GM12878 (cell line): ENCODE data around the gene HERC6. TPM values are rescaled to one million over a fixed set of nuclear protein-coding genes. Genes with fewer than 3 reads are reported as not detected.
A peak's percentile ranks its signal among the peaks of the same experiment; 100 is the strongest.

Source experiments
- ATAC-seq: fragments of 200-7000 bp; cut with Tn5 transposase; 3 replicates; pipeline ENCODE4 v1.9.1; 2020; ENCODE audit warnings: mild to moderate bottlenecking, moderate library complexity
- BruUV-seq: library from RNA; stranded (reverse); fragments of 400-500 nt; replicated peaks from 2 replicates; lab custom pipeline; 2021; lab: Mats Ljungman, UMichigan
- CTCF ChIA-PET: fragments of 300-600 bp; sonication (Branson Sonifier 250); formaldehyde crosslinking; extraction: SDS; loops from one replicate; lab custom pipeline; 2021; ENCODE audit warnings: inconsistent platforms; lab: Yijun Ruan, JAX
- POLR2A ChIA-PET: fragments of 350-600 bp; formaldehyde crosslinking; extraction: SDS; loops from one replicate; lab custom pipeline; 2021; ENCODE audit warnings: inconsistent platforms; lab: Charles Lee
- RAD21 ChIA-PET: fragments of 300-600 bp; sonication (Branson Sonifier 250); formaldehyde crosslinking; loops from one replicate; lab custom pipeline; 2023; ENCODE audit warnings: antibody characterized with exemption; ENCODE audit not compliant: unreplicated experiment; lab: Charles Lee
- SMC1A ChIA-PET: fragments of 300-600 bp; sonication (Branson Sonifier 250); formaldehyde crosslinking; loops from one replicate; lab custom pipeline; 2023; ENCODE audit not compliant: unreplicated experiment, uncharacterized antibody; lab: Charles Lee
- DNase-seq: peaks from one replicate; pipeline ENCODE4 v3.0.0-alpha.2; 2011; ENCODE audit warnings: low read depth, low spot score
- FAIRE-seq: peaks from 3 replicates; lab custom pipeline; 2011; peaks lifted over from hg19 to GRCh38; lab: Jason Lieb, UNC
- H2AFZ ChIP-seq: 2 replicates; pipeline ENCODE4 v1.6.0; 2011; ENCODE audit warnings: low read depth, low read length, control low read depth; ENCODE audit not compliant: control insufficient read depth
- H3K27ac ChIP-seq: 2 replicates; pipeline ENCODE4 v1.5.1; 2011; ENCODE audit warnings: control low read depth; ENCODE audit not compliant: control insufficient read depth, insufficient read depth
- H3K27me3 ChIP-seq, 2 experiments: replicated peaks in 1 of 2; 2 replicates each; pipeline versions ENCODE4 v1.6.0 to v1.6.1; 2011; ENCODE audit warnings: low read length in 1 of 2; ENCODE audit not compliant: control insufficient read depth in 2 of 2, insufficient read depth in 2 of 2
- H3K36me3 ChIP-seq, 2 experiments: 2 replicates each; pipeline ENCODE4 v1.5.1; 2011; ENCODE audit warnings: low read length in 1 of 2; ENCODE audit not compliant: control insufficient read depth in 2 of 2, insufficient read depth in 2 of 2
- H3K4me1 ChIP-seq: 2 replicates; pipeline ENCODE4 v1.6.1; 2011; ENCODE audit warnings: mild to moderate bottlenecking, low read length, moderate library complexity, mixed read lengths; ENCODE audit not compliant: control insufficient read depth, insufficient read depth
- H3K4me2 ChIP-seq: 2 replicates; pipeline ENCODE4 v1.6.0; 2011; ENCODE audit warnings: control low read depth; ENCODE audit not compliant: control insufficient read depth, insufficient read depth
- H3K4me3 ChIP-seq: fragments of 200-600 bp; sonication (generic); 2 replicates; pipeline ENCODE4 v1.5.1; 2016
- H3K79me2 ChIP-seq: 2 replicates; pipeline ENCODE4 v1.6.0; 2011; ENCODE audit warnings: low read length; ENCODE audit not compliant: control insufficient read depth, insufficient read depth
- H3K9ac ChIP-seq: 2 replicates; pipeline ENCODE4 v1.8.0; 2011; ENCODE audit warnings: low read length, control low read depth, mixed read lengths; ENCODE audit not compliant: control insufficient read depth, insufficient read depth
- H3K9me3 ChIP-seq: replicated peaks from 3 replicates; pipeline ENCODE4 v1.5.1; 2011; ENCODE audit warnings: mild to moderate bottlenecking, low read length; ENCODE audit not compliant: control insufficient read depth, insufficient read depth
- H4K20me1 ChIP-seq: 2 replicates; pipeline ENCODE4 v1.6.0; 2011; ENCODE audit not compliant: control insufficient read depth, insufficient read depth
- ASH2L ChIP-seq: fragments of 300-600, 200-600 bp; sonication (generic); IDR thresholded peaks from 2 replicates; pipeline ENCODE4 v1.6.1; 2017; ENCODE audit warnings: low read depth, mild to moderate bottlenecking, borderline replicate concordance
- BACH1 ChIP-seq: fragments of 450-650 bp; IDR thresholded peaks from 2 replicates; pipeline ENCODE4 v1.6.1; 2017; ENCODE audit warnings: mild to moderate bottlenecking, borderline replicate concordance
- CBFB ChIP-seq: IDR thresholded peaks from 2 replicates; pipeline ENCODE4 v1.6.1; 2016; ENCODE audit warnings: antibody characterized with exemption, low read depth
- CUX1 ChIP-seq: IDR thresholded peaks from 2 replicates; pipeline ENCODE4 v1.6.1; 2012; ENCODE audit warnings: improper control_type of control experiment, low read depth, low read length; ENCODE audit not compliant: insufficient replicate concordance
- JUNB ChIP-seq: IDR thresholded peaks from 2 replicates; pipeline ENCODE4 v1.6.1; 2016; ENCODE audit warnings: antibody characterized with exemption, mild to moderate bottlenecking
- MYB ChIP-seq: fragments of 150-350 bp; IDR thresholded peaks from 2 replicates; pipeline ENCODE4 v1.6.1; 2014; ENCODE audit warnings: mild to moderate bottlenecking, low read depth, low read length, borderline replicate concordance
- NBN ChIP-seq: fragments of 450-650 bp; IDR thresholded peaks from 2 replicates; pipeline ENCODE4 v1.6.1; 2016
- RAD21 ChIP-seq: IDR thresholded peaks from 2 replicates; pipeline ENCODE4 v1.6.1; 2011; ENCODE audit warnings: mild to moderate bottlenecking, low read depth, low read length, moderate library complexity; ENCODE audit not compliant: insufficient read depth
- RUNX3 ChIP-seq: IDR thresholded peaks from 2 replicates; pipeline ENCODE4 v1.6.1; 2012; ENCODE audit warnings: low read length, inconsistent platforms
- SP1 ChIP-seq: IDR thresholded peaks from one replicate; pipeline ENCODE4 v1.6.1; 2011; ENCODE audit warnings: low read depth, low read length
- TCF3 ChIP-seq: IDR thresholded peaks from 2 replicates; pipeline ENCODE4 v1.6.1; 2012; ENCODE audit warnings: low read depth, mild to moderate bottlenecking, low read length, borderline replicate concordance; ENCODE audit not compliant: insufficient read depth
- YY1 ChIP-seq: IDR thresholded peaks from 2 replicates; pipeline ENCODE4 v1.6.1; 2011; ENCODE audit warnings: low read depth, mild to moderate bottlenecking, low read length
- ZBED1 ChIP-seq: IDR thresholded peaks from 2 replicates; pipeline ENCODE4 v1.6.1; 2016; ENCODE audit warnings: borderline replicate concordance
- WGBS: methylation state at CpG from one replicate; pipeline ENCODE4 v1.1.6; 2016; ENCODE audit warnings: low lambda C conversion rate; ENCODE audit not compliant: insufficient replicate concordance, insufficient coverage; ENCODE audit errors: missing lambda C conversion rate; 5-methylcytosine and 5-hydroxymethylcytosine counted together
- in situ Hi-C: fragments of 300-500 bp; cut with MboI; formaldehyde crosslinking; loops from 9 replicates; pipeline ENCODE4 v1.14.3; 2018; ENCODE audit warnings: mixed read lengths
- intact Hi-C: fragments of 100-400 bp; cut with micrococcal nuclease; formaldehyde crosslinking; loops from one replicate; pipeline ENCODE4 v1.14.2; 2022; ENCODE audit not compliant: unreplicated experiment
- polyA plus RNA-seq, 11 experiments: library from polyadenylated mRNA; depleted of rRNA in 4 of 11; unstranded in 6 of 11; stranded (reverse) in 5 of 11; fragments of >200 nt; fragmentation: Nextera tagmentation in 4 of 11; fragmentation: Illumina TruSeq in 1 of 11; extraction: Ambion mirVana in 4 of 11; extraction: Trizol in 1 of 11; gene quantifications; 1 replicate in 1 of 11; 2 replicates in 10 of 11; pipeline versions ENCODE4 v1.2.1 to v1.2.3, GENCODE V29; 2011 to 2016; ENCODE audit warnings: inconsistent platforms in 2 of 11, missing spikeins in 2 of 11, low read depth in 1 of 11
- total RNA-seq, 4 experiments: library from RNA; depleted of rRNA in 3 of 4; stranded (reverse); fragments of >200 nt in 3 of 4; fragmentation: Illumina TruSeq in 1 of 4; extraction: Trizol in 1 of 4; gene quantifications; 2 replicates each; pipeline versions ENCODE4 v1.2.1 to v1.2.3, GENCODE V29; 2013 to 2021
- TF ChIP-seq, protein P1 (sequence below): IDR thresholded peaks from 2 replicates; pipeline ENCODE4 v1.6.1; 2012; ENCODE audit warnings: low read depth, low read length, improper control_type of control experiment

The HERC6 gene
- total and polyA plus RNA-seq, 10 of the 15 experiments (the other 5 are each of a cell fraction or from before 2014, with no cell fraction given): 1.7 to 26.4 (median 5.9) TPM

DNA sequence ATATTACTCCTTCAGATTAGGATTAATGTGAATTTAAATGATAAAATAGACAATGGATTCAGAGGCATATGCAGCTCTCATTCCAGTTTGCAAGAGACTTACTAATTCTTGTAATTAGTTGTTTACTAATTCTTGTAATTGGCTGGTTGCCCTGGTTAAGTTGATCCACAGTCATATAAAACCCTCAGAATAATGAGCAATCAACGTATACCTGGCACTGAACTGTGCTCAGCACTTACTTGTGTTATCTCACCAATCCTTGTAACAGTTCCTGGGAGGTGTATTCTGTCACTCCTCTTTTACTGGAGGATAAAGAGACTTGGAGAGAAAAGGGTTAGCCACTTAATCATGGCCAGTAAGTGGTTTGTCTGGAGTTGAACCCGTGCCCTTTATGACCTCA is 88.7 kb downstream of the HERC6 start:
- Histone ChIP-seq H3K4me1 (0 out of 2 replicates have a peak, but pooled peaks cover under 1% of the 10 kb centered on the region), H3K9me3 (no peaks in the 10 kb centered on the region), H2AFZ (no peak overlapping the region), H3K4me3 (no peak overlapping the region), H3K27ac (no peak overlapping the region), H4K20me1 (no peaks in the 10 kb centered on the region), H3K27me3 (no peaks in the 10 kb centered on the region), H3K9ac (no peak overlapping the region)
- RAD21 ChIA-PET: interaction anchor here (0.7 kb wide), 1 partner anchor 11 kb away, joined by 3 read pairs; no protein-coding TSS in a partner anchor
- DNase-seq (no peak), FAIRE-seq (no peak)
- SMC1A ChIA-PET: interaction anchor here (0.9 to 1.3 kb wide), 2 partner anchors 10 kb away, joined by 3 read pairs; no protein-coding TSS in a partner anchor
- POLR2A ChIA-PET: interaction anchor here (0.5 to 1.6 kb wide), 3 partner anchors 18 to 97 kb away, joined by 3 read pairs; partner anchors contain the start of gene PYURF
- 49% methylated on average over 2 of the region's 2 CpGs for WGBS
- no TSS peak for BruUV-seq
- in situ Hi-C loops: no loop called here
- TF ChIP-seq BACH1: no peak
- TF ChIP-seq TCF3: no peak
- no peak for TF ChIP-seq MYB
- no peak for TF ChIP-seq SP1
- no peak for TF ChIP-seq JUNB
- TF ChIP-seq, protein P1, sequence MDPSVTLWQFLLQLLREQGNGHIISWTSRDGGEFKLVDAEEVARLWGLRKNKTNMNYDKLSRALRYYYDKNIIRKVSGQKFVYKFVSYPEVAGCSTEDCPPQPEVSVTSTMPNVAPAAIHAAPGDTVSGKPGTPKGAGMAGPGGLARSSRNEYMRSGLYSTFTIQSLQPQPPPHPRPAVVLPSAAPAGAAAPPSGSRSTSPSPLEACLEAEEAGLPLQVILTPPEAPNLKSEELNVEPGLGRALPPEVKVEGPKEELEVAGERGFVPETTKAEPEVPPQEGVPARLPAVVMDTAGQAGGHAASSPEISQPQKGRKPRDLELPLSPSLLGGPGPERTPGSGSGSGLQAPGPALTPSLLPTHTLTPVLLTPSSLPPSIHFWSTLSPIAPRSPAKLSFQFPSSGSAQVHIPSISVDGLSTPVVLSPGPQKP: no peak
- TF ChIP-seq CUX1: no peak
- TF ChIP-seq YY1: no peak
- no peak for TF ChIP-seq RAD21
- no peak for TF ChIP-seq NBN
- TF ChIP-seq ZBED1: no peak
- TF ChIP-seq CBFB: no peak
- no peak for TF ChIP-seq RUNX3
- TF ChIP-seq ASH2L: no peak
- TF ChIP-seq, all 136 proteins: peak for 0
- Histone ChIP-seq H3K4me2 (no peak overlapping the region), H3K79me2 (no peaks in the 10 kb centered on the region), H3K36me3 (peaks cover 0 to 54% of the 10 kb centered on the region in 2 experiments; a peak in 2 of 4 replicates)
- ATAC-seq: peak; percentile 16; the same call in 2 of the 3 replicates
- intact Hi-C loops: no loop called here
- CTCF ChIA-PET: interaction anchor here (0.5 to 1.6 kb wide), 4 partner anchors 48 to 179 kb away, joined by 3 to 4 read pairs (median 4); partner anchors contain the start of gene HERC6
